Measurements from ENCODE around the gene MAPK14.
"Not testable (repeated sequence)": the region's sequence is repeated elsewhere in the genome, so short reads cannot be mapped to it uniquely, and the experiment has no call there.

The MAPK14 gene

DNA sequence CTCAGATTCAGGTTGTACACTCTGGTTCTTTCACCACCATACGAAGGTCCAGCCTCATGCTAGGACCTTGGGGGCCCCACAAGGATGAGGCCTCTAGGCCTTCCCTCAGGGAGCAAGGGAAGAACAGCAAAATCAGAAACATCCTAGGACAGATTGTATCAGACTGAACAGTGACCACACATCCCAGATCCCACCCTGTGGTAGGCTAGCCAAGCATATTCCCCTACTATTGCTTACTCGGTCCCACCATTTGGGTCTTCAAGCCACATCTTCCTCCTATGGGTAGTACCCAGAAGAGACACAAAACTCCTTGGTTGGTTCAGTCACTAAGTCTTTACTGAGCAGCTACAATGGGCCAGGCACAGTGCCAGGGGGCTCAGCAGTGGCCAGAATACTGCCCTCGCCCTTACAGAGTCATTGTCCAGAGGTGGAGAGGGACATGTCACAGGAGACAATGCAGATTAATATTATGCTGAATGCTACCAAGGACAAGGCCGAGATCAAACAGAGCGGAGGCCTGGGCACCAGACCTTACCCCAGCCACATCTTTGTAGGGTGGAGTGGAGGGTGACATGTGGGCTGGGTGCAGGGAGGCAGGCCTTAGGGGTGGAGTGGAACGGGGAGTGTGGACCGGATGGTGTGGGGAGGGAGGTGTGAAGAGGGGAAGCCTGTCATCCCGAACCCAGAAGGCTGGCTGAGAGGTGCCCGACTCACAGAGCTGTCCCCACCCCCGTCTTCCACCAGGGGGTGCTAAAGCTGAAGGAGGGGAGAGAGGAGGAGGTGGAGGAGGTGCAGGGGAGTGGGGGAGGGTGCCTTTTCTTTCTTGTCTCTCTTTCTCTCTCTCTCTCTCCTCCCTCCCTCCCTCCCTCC is 95.9 kb downstream of the MAPK14 start:
- DNase-seq (ENCODE audit: low spot score) = peak; percentile 94

DNA sequence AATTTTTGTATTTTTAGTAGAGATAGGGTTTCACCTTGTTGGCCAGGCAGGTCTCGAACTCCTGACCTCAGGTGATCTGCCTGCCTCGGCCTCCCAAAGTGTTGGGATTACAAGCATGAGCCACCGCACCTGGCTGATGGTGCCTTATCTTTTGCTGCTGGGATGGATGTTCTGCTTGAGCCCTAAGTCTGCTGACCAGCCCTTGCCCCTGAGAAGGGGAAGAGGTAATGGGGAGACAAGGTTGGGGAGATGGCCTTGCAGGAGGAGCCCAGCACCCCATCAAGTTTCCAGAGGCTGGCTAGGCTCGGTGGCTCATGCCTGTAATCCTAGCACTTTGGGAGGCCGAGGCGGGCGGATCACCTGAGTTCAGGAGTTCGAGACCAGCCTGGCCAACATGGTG is 96.7 kb downstream of the MAPK14 start:
- not testable (repeated sequence) for DNase-seq (ENCODE audit: low spot score)

DNA sequence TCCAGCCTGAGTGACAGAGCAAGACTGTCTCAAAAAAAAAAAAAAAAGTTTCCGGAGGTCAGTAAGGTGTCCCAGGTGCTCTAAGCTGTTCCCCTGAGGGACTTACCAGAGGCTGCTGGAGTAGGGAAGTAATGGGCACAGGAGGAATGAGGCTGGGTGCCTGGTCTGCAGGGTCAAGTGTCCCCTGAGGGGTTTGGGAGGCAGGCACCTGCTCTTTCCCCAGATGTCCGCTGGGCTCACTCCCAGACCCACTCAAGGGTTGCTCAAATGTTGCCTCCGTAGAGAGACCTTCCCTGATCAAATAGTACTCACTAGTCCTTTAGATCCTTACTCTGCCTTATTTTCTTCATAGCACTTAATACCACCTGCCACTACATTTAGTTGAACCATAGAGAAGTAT is 97.3 kb downstream of the MAPK14 start:
- DNase-seq (ENCODE audit: low spot score) = no peak

DNA sequence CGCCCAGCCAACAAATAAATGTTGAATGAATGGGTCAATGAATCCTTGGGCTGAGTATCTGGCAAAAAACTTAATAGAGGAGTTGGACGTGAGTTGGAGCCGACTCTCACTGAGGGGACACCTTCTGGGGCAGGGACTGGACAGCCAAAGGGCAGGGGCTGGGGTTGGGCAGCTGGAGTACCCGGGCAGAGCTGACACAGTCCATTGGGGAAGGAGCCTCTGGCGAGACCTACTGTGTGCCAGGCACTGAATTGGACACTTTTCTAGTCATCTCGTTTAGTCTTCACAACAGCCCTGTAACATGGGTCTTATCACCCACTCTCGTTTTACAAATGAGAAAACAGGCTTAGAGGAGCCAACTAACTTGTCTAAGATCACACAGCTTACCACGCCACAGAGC is 98.0 kb downstream of the MAPK14 start:
- DNase-seq (ENCODE audit: low spot score) = no peak

DNA sequence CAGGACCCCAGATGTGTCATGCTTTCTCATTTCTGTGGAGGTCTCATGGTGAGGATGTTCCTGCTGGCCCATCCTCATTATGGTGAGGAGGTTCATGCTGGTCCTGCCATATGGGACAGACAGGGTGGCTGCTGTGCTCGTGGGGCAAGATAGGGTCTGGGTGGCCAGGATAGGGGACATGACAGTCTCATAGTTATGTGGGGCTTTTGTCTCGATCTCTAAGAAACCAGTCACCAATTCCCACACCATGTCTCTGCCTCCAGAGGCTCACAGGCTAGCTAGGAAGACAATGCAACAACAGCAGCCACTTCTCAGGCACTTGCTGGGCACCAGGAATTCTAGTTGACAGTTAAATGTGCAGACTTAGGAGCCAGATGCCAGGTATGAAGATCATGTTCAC is 98.5 kb downstream of the MAPK14 start:
- DNase-seq (ENCODE audit: low spot score) = no peak

DNA sequence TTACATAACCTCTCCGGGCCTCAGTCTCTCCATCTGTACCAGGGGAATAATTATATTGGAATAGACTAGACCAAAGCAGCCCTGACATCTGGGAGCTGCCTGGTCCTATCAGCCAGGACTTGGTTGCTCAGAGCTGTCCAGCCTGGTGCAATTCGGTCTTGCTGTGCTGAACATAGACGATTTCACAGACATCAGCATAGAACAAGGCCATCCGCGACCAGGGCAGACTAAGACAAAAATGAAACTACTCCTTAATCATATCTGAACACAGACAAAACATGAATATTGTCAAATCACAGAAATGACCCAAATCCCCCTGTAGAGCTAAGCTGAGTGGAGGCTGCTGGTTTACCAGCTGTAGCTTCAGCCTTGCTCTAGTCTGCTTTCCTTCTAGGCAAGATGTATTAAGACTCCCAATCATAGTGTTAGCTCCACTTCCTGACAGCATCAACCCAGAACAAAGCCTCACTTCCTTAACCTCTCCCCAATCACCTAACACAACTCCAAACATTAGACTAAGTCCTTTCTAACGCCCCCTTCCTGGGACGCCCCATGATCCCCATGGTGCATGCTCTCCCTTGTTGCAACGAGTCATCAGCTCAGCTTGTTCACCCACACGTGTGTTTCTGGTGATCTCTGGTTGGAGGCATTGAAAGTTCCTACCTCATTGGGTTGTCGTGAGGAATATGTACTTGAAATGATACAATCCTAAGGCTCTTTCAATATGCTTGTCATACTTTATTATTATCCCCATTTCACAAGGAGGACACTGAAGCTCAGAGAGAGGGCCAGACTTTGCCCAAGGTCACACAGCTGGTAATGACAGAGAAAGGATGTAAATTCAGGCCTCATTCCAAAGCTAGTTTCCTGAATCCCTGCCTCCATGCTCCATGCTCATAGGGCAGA is 99.2 kb downstream of the MAPK14 start:
- no peak for DNase-seq (ENCODE audit: low spot score)

DNA sequence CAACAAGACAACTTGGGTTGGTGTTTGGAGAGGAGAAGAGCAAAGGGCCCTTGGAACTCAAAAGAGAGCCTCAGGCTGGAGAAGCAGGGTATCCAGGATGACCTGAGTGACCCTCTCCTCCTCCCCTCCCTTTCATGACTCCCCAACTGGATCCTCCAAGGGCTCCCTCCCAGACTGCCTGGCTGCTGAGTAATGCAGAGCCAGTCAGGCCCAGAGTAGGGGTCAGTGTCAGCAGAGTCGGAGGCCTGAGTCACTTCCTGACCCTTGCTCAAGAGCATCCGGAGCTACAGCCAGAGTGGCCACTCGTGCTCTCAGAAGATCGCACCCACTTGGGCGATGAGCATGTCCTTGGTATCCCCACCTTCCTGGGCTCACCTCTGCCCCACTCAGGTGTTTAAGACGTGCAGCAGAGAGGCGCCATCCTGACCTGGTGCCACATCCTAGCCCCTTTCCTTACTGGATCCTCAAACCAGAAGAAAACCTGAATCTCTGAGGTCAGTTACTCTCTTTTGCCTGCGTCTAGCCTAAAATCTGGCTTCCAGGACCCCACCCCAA is 99.9 kb downstream of the MAPK14 start:
- peak; percentile 86 for DNase-seq (ENCODE audit: low spot score)

DNA sequence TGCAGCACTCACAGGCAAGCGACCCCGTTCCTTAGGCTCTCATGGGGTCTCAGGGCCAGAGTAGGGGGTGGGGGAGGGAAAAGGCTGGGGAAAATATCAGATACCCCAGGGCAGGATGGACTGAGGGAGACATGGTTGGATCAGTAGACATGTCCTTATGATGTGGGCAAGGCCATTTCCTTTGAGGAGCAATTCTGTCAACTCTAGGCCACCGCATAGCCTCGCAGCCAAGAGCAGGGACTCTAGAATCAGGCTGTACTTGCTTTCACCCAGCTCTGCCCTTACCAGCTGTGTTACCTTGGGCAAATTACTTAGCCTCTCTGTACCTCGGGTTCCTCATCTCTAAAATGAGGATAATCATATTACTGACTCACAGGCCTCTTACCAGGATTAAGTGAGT is 100.5 kb downstream of the MAPK14 start:
- DNase-seq (ENCODE audit: low spot score) = no peak

DNA sequence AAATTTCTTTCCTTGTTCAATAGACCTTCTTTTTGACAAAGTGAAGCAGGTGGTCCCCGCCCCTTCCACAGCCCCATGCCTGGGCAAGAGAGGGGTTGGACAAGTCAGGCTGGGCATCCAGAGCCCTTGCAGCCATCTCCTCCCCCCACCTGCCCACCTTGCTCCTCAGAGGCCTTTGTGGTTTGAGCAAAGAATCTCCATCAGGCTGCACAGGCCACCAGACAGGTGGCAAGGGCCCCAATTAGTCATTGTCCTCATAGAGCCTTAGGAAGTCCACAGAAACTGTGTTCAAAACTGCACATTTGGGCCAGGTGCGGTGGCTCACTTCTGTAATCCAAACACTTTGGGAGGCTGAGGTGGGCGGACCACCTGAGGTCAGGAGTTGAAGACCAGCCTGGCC is 101.2 kb downstream of the MAPK14 start:
- no peak for DNase-seq (ENCODE audit: low spot score)

DNA sequence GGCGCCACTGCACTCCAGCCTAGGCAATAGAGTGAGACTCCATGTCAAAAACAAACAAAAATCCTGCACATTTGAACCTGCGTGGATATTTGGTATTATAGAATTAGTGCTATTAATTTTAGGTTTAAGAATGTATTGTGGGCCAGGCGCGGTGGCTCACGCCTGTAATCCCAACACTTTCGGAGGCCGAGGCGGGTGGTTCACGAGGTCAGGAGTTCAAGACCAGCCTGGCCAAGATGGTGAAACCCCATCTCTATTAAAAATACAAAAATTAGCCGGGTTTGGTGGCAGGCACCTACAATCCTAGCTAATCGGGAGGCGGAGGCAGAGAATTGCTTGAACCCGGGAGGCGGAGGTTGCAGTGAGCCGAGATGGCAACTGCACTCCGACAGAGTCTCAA is 101.7 kb downstream of the MAPK14 start:
- not testable (repeated sequence) for DNase-seq (ENCODE audit: low spot score)

DNA sequence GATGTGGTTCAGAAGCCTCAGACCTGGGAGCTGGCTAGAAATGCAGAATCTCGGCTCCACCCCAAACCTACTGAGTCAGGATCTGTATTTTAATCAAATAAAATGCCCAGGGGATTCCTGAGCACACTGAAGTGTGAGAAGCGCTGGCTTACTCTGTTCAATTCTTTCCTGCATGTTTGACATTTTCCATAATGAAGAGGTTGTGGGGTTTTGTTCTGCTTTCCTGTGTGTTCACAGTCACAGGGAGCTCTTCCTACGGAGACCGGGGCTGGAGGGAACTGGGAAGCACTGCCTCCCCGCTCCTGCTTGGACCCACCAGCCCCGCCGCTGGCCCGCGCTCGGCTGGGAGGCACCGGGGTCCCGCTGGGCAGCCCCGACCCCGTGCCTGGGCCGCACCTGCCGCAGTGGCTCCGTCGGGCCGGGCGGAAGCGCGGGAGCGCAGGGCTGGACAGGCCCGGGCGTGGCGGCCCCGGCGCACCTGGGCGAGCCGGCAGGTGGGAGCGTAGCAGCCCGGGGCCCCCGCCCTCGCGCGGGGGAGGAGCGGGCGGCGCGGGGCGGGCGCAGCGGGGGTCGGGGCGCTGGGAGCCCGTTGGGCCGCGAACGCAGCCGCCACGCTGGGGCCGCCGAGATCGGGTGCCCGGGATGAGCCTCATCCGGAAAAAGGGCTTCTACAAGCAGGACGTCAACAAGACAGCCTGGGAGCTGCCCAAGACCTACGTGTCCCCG is 102.5 kb downstream of the MAPK14 start, which contains the start of gene MAPK13:
Gene MAPK13, plus strand, starts transcription at position 573 of the 726 bp plus-strand sequence. Its CDS starts 70 bp downstream, at position 643.
- peak; percentile 41 for DNase-seq (ENCODE audit: low spot score)

DNA sequence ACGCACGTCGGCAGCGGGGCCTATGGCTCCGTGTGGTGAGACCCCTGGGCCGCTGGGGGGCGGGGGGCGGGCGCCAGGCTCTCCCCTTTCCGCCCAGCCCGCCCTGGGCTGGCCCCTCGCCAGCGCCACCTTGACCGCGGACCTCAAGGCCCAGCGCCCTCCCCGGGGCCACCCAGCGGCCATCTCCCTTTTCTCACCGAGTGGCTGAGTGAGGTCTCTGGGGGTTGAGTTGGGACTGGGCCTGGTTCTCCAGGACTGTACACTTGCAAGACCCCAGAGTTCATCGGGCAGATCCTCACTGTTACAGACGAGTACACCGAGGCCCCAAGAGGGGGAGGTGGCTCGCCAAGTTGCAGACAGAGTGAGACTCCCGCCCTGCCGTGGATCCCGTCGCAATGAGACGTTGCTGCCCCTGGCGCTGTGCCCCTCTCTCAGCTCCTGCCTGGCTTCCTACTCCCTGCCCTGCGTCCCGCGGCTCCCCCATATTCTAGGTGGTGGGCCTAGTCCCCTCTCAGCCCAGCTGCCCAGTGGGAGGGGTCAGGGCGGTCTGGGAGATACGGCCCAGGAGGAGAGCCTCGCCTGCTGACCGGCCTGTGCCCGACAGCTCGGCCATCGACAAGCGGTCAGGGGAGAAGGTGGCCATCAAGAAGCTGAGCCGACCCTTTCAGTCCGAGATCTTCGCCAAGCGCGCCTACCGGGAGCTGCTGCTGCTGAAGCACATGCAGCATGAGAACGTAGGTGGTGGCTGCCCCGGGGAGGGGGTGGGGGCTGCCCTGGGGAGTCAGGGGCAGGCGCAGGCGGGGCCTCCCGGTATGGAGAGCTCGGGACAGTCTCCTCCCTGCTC is 103.3 kb downstream of the MAPK14 start:
- DNase-seq (ENCODE audit: low spot score) = peak; percentile 41

DNA sequence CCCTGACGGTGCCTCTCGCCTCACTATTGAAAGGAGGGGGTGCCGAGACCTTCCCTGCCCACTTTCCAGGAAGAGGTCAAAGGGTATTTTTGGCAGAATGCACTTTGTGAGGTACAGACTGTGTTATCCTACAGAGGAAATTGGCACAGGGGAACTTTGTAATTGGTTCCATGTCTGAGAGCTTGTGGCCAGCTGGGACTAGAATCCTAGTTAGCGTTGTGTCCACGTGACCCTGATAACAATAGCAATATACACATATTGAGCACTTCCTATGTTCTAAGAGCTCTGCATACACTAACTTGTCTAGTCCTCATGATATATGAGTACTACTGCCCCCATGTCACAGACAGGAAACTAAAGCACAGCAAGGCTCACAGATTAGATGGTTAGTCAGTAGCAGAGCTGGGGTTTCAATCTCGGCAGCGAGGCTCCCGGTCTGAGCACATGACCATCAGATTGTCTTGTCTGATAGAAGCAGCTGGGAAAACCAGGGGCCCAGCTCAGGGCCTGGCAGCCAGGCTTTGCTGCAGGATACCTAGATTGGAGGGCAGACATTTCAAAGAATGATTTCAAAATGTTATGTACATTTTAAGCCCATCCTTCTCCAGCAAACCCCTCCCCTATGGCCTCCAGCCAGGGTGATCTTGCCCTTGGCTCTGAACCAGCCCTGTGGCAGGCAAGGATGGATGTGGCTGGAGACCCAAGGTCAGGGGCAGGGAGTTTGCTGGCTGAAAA is 104.1 kb downstream of the MAPK14 start:
- peak; percentile 52 for DNase-seq (ENCODE audit: low spot score)

DNA sequence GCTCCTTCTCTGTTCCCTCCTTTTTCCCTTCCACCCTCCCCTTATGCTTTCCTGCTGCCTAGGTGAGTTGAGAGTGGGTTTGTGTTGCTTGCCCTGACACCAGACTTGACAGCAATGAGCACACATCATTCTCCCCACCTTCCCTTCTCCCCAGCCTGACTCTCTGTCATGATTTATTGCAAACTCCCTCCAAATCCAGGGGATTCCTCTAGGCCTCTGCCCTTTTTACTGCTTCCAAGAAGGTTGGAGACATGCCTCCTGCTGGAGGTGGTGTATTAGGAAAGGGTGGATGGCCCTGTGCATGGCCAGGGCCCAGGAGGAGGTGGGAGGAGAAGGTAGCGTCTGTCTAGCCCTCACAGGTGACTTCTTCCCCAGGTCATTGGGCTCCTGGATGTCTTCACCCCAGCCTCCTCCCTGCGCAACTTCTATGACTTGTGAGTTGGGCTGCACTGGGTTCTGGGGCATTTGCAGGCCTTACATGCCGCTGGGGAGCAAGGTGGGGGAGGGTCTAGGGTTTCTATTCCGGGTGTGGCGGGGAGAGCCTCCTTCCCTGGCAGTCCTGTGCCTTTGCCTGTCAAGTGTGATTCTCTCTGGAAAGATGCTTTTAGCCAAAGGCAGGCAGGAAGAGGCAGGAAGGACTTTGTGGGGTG is 104.8 kb downstream of the MAPK14 start:
- no peak for DNase-seq (ENCODE audit: low spot score)

DNA sequence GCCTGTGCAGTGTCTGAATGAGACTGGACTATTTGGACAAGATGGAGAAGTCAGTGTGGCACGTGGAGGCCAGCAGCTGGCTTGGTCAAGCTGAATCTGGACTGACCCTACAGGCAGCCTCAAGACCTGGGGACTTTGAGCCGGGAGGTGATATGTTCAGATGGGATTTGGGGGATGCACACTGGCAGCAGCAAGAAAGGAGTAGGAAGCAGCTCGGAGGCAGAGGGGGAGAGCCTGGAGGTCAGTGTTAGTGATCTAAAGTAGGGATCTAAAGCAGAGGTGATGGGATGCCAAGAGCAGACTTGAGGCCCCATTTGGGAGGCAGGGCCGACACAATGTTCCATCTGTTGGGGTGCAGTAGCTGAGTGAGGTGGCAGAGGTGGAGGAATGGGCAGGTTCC is 105.5 kb downstream of the MAPK14 start:
- no peak for DNase-seq (ENCODE audit: low spot score)

DNA sequence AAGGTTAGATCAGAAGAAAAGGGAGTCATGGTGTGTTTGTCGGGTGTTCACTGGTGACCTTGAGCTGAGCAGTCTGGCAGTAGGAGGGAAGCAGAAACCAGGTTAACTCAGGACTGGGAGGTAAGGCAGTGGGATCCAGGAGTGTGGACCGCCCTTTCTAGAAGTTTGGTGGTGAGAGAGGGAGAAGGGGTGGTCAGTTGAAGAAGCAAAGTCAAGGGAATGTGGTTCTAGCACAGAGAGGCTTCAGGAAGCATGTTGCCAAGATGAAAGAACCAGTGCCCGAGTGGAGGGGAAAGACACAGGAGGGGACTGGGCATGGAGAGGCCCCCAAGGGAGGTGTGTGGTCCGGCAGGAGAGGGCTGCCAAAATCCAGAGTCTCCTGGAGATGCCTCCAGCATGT is 106.3 kb downstream of the MAPK14 start:
- DNase-seq (ENCODE audit: low spot score) = no peak

DNA sequence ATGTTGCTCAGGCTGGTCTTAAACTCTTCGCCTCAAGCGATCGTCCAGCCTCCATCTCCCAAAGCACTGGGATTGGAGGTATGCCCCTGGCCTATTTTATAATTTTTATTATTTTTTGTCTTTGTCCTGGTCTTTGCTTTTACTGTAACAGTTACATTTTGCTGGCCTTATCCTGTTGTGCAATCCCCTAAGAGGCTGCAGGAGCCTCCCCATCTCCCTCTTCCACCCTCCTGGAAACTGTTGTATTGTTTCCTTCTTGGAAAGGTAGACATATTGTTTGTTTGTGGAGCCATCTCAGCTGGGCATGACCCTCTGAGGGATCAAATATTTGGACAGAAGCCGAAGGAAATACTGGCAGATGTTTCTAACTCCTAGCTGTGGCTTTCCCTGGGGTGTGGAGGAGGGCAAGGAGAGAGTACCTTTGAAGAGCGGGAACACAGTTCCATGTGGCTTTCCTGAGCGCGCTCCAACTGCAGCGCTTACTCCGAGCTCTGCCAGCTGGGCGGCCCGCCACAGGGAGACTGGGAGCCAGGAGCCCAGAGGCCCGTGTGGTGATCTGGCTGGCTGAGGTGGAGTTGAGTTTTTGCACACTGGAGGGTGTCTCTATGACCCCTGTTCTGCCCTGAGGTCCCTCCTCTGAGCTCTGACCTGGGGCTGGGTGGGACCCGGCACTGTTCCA is 107.6 kb downstream of the MAPK14 start:
- DNase-seq (ENCODE audit: low spot score) = no peak

DNA sequence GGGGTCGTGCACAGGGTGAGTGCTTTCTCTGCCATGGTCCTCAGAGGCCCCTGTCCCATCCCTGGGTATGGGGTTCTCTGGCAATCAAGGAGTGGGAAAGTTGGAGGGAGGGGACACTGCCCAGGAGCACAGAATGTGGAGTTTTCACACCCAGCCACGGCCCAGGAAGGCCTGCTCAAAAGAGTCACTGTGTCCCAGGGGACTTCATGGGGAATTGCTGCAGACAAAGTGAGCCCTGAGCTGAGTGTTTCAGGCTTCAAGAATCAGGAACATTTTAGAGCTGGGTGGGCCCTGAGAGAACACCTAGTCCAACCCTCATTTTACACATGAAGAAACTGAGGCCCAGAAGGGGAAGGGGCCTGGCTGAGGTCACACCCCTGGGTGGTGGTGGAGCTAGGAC is 108.4 kb downstream of the MAPK14 start:
- no peak for DNase-seq (ENCODE audit: low spot score)

DNA sequence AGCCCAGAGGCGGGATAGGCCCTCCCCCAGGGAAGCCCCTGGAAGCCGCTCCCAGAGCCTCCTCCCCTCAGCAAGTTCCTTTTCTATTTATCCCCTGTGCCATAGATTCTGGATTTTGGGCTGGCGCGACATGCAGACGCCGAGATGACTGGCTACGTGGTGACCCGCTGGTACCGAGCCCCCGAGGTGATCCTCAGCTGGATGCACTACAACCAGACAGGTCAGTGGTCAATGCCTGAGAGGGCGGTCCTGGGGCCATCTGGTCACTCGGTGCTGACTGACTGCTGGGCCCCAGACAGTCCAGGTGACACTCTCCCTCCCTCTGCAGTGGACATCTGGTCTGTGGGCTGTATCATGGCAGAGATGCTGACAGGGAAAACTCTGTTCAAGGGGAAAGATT is 108.9 kb downstream of the MAPK14 start:
- DNase-seq (ENCODE audit: low spot score) = no peak

Data from GM03348 (cell line).